K562 (cell line): Measurements from ENCODE around the gene TNNT1. TPM values are rescaled to one million over a fixed set of nuclear protein-coding genes. Genes with fewer than 3 reads are reported as not detected.

Experiments used
- CHD4 ChIP-seq: fragments of 200-600 bp; sonication (generic); IDR thresholded peaks from 3 replicates; pipeline ENCODE4 v1.6.1; 2012; ENCODE audit warnings: low read depth, mild to moderate bottlenecking, mixed read lengths, low read length, inconsistent platforms; ENCODE audit not compliant: insufficient read depth, insufficient replicate concordance, poor library complexity, severe bottlenecking
- CREB5 ChIP-seq: fragments of 250-450 bp; sonication (Bioruptor Pico); IDR thresholded peaks from 2 replicates; pipeline ENCODE4 v1.5.0; 2020; ENCODE audit warnings: mild to moderate bottlenecking
- CREBBP ChIP-seq: IDR thresholded peaks from one replicate; pipeline ENCODE4 v1.6.1; 2012; ENCODE audit warnings: low read depth, mild to moderate bottlenecking, control low read depth, inconsistent platforms, low read length
- EGR1 ChIP-seq: fragments of 450-650 bp; conservative IDR thresholded peaks from 2 replicates; pipeline ENCODE4 v1.6.1; 2017; ENCODE audit warnings: mild to moderate bottlenecking
- EP400 ChIP-seq: fragments of 450-650 bp; IDR thresholded peaks from 2 replicates; pipeline ENCODE4 v1.6.1; 2017; ENCODE audit warnings: antibody characterized with exemption, mild to moderate bottlenecking, moderate library complexity
- FOXA1 ChIP-seq: fragments of 450-650 bp; IDR thresholded peaks from 2 replicates; pipeline ENCODE4 v1.6.1; 2016; ENCODE audit warnings: mild to moderate bottlenecking, borderline replicate concordance
- FOXJ2 ChIP-seq: fragments of 200-800 bp; sonication (Bioruptor generic); IDR thresholded peaks from 2 replicates; pipeline ENCODE4 v1.6.1; 2016; ENCODE audit warnings: missing genetic modification characterization, missing compliant biosample characterization
- FOXP1 ChIP-seq: sonication (generic); formaldehyde crosslinking; IDR thresholded peaks from 2 replicates; pipeline ENCODE4 v1.8.0; 2022; ENCODE audit warnings: mild to moderate bottlenecking, missing genetic modification reagents
- GABPA ChIP-seq: fragments of 200-800 bp; sonication (Bioruptor generic); conservative IDR thresholded peaks from 2 replicates; pipeline ENCODE4 v1.6.1; 2016; ENCODE audit warnings: low read depth, missing genetic modification characterization, missing compliant biosample characterization
- JUNB ChIP-seq: fragments of 450-650 bp; formaldehyde crosslinking; conservative IDR thresholded peaks from 2 replicates; pipeline ENCODE4 v1.4.0; 2020; ENCODE audit warnings: mild to moderate bottlenecking
- KAT7 ChIP-seq: sonication (generic); formaldehyde crosslinking; IDR thresholded peaks from 2 replicates; pipeline ENCODE4 v1.8.0; 2022; ENCODE audit warnings: missing genetic modification reagents, mild to moderate bottlenecking, borderline replicate concordance
- MECOM ChIP-seq: fragments of 250-450 bp; sonication (Bioruptor Pico); IDR thresholded peaks from 2 replicates; pipeline ENCODE4 v1.8.0; 2022; ENCODE audit warnings: inconsistent platforms
- NR2C2 ChIP-seq, 2 experiments: fragments of 200-800 bp in 1 of 2; sonication (Bioruptor generic) in 1 of 2; sonication (generic) in 1 of 2; formaldehyde crosslinking in 1 of 2; IDR thresholded peaks; 2 replicates each; pipeline versions ENCODE4 v1.6.1 to v1.8.0; 2016 to 2022; ENCODE audit warnings: mild to moderate bottlenecking in 1 of 2, missing compliant biosample characterization in 1 of 2, missing genetic modification characterization in 1 of 2, missing genetic modification reagents in 1 of 2
- NUFIP1 ChIP-seq: fragments of 450-650 bp; IDR thresholded peaks from 2 replicates; pipeline ENCODE4 v1.6.1; 2018; ENCODE audit not compliant: partially characterized antibody
- PRPF4 ChIP-seq: fragments of 200-400 bp; formaldehyde crosslinking; IDR thresholded peaks from one replicate; pipeline ENCODE4 v1.6.1; 2017; ENCODE audit warnings: low read length, low read depth, mild to moderate bottlenecking; ENCODE audit not compliant: insufficient read depth, poor library complexity, severe bottlenecking
- RBM39 ChIP-seq: fragments of 200-400 bp; formaldehyde crosslinking; optimal IDR thresholded peaks from 2 replicates; pipeline ENCODE3; 2018; ENCODE audit warnings: low read depth, low read length
- XRCC3 ChIP-seq: fragments of 450-650 bp; IDR thresholded peaks from 2 replicates; pipeline ENCODE4 v1.6.1; 2017; ENCODE audit warnings: mild to moderate bottlenecking, moderate library complexity
- ZBED1 ChIP-seq: IDR thresholded peaks from 2 replicates; pipeline ENCODE4 v1.6.1; 2014
- ZBTB5 ChIP-seq: fragments of 450-650 bp; IDR thresholded peaks from 2 replicates; pipeline ENCODE4 v1.6.1; 2017; ENCODE audit warnings: antibody characterized with exemption
- ZNF124 ChIP-seq: sonication (generic); formaldehyde crosslinking; IDR thresholded peaks from 2 replicates; pipeline ENCODE4 v1.8.1; 2022; ENCODE audit warnings: missing genetic modification reagents
- ZNF586 ChIP-seq: fragments of 450-650 bp; formaldehyde crosslinking; conservative IDR thresholded peaks from 2 replicates; pipeline ENCODE4 v1.4.0; 2020; ENCODE audit warnings: mild to moderate bottlenecking, moderate library complexity
- ZNF717 ChIP-seq: fragments of 250-450 bp; sonication (Bioruptor Pico); IDR thresholded peaks from 2 replicates; pipeline ENCODE4 v1.5.0; 2021
- ZNF764 ChIP-seq: fragments of 250-450 bp; sonication (Bioruptor Pico); IDR thresholded peaks from 2 replicates; pipeline ENCODE4 v1.4.0; 2020; ENCODE audit warnings: low read depth, mild to moderate bottlenecking, moderate library complexity
- ZNF785 ChIP-seq: fragments of 250-450 bp; sonication (Bioruptor Pico); IDR thresholded peaks from 2 replicates; pipeline ENCODE4 v1.4.0; 2020; ENCODE audit warnings: mild to moderate bottlenecking
- polyA plus RNA-seq, 8 experiments: library from polyadenylated mRNA; depleted of rRNA in 4 of 8; stranded (reverse) in 5 of 8; unstranded in 3 of 8; fragments of >200 nt; fragmentation: Nextera tagmentation in 2 of 8; fragmentation: Illumina TruSeq in 1 of 8; extraction: Ambion mirVana in 2 of 8; extraction: Trizol in 1 of 8; gene quantifications; 2 replicates each; pipeline versions ENCODE4 v1.2.1 to v1.2.3, GENCODE V29; 2011 to 2014; ENCODE audit warnings: inconsistent platforms in 1 of 8, missing spikeins in 1 of 8
- total RNA-seq, 7 experiments: library from RNA; depleted of rRNA in 6 of 7; stranded (reverse); fragments of >200 nt in 6 of 7; fragmentation: Illumina TruSeq in 2 of 7; extraction: Trizol in 2 of 7; gene quantifications; 2 replicates each; pipeline versions ENCODE4 v1.2.1 to v1.2.3, GENCODE V29; 2011 to 2021; ENCODE audit warnings: low replicate concordance in 1 of 7
- TF ChIP-seq, protein P1 (sequence below): IDR thresholded peaks from 2 replicates; pipeline ENCODE4 v1.6.1; 2011; ENCODE audit warnings: borderline replicate concordance, low read depth, mild to moderate bottlenecking, moderate library complexity, low read length; ENCODE audit not compliant: insufficient read depth, poor library complexity, severe bottlenecking

Gene TNNT1
- total and polyA plus RNA-seq, 9 of the 15 experiments (the other 6 are each of a cell fraction or from before 2014, with no cell fraction given): 31.8 to 390 (median 227) TPM

DNA sequence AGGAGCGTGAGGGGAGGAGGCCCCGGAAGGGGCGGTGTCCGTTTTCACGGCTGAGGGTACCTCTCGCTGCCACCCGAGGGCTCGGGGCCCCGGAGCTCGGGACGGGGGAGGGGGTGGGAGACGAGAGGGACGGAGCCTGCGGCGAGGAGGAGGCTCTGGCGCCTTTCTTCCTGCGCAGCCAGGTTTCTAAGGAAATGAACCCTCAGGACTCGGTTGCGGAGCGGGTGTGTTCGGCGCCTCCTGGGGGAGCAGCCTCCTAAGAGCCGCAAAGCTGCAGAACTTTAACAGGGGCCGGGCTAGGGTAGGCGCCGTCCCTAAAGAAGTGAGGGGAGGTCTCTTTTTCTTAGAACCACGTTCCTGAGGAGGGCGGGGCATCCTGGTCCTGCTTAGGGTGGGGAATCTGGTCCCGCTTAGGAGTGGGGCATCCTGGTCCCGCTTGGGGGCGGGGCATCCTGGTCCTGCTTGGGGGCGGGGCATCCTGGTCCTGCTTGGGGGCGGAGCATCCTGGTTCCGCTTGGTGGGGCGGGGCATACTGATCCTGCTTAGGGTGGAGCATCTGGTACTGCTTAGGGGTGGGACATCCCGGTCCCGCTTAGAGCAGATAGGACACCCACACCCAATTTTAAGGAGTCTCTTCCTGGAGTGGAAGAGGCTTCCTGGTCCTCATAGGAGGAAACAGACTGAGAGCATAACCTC lies 24.9 kb upstream of the TNNT1 start (continued):
- TF ChIP-seq NR2C2 (CRISPR knock-in tag; IDR thresholded peaks at IDR 0.05) (no peak), NR2C2 (tag; IDR thresholded peaks at IDR 0.05) (no peak), GABPA (tag) (peak; percentile 51; the same call in 1 of the 2 replicates), ZNF124 (CRISPR knock-in tag) (no peak), ZNF785 (CRISPR knock-in tag) (no peak), ZNF717 (no peak), RBM39 (no peak), ZNF586 (CRISPR knock-in tag) (no peak), NUFIP1 (no peak), CREBBP (no peak), PRPF4 (no peak), EP400 (no peak; the same call in 1 of the 2 replicates), FOXP1 (no peak), FOXJ2 (tag) (no peak), XRCC3 (no peak), EGR1 (peak; percentile 31; the same call in 1 of the 2 replicates), ZNF764 (CRISPR knock-in tag) (no peak), KAT7 (CRISPR knock-in tag) (no peak), CHD4 (no peak), FOXA1 (no peak), JUNB (CRISPR knock-in tag) (no peak), CREB5 (CRISPR knock-in tag) (no peak), ZBTB5 (no peak), ZBED1 (no peak), MECOM (CRISPR knock-in tag) (no peak)
- TF ChIP-seq, protein P1, sequence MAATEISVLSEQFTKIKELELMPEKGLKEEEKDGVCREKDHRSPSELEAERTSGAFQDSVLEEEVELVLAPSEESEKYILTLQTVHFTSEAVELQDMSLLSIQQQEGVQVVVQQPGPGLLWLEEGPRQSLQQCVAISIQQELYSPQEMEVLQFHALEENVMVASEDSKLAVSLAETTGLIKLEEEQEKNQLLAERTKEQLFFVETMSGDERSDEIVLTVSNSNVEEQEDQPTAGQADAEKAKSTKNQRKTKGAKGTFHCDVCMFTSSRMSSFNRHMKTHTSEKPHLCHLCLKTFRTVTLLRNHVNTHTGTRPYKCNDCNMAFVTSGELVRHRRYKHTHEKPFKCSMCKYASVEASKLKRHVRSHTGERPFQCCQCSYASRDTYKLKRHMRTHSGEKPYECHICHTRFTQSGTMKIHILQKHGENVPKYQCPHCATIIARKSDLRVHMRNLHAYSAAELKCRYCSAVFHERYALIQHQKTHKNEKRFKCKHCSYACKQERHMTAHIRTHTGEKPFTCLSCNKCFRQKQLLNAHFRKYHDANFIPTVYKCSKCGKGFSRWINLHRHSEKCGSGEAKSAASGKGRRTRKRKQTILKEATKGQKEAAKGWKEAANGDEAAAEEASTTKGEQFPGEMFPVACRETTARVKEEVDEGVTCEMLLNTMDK: peak; percentile 73
